HT1080 (cell line): ENCODE results near the gene SDK1. TPM values are rescaled to one million over a fixed set of nuclear protein-coding genes. Genes with fewer than 3 reads are reported as not detected.

Experiments
- DNase-seq: peaks from one replicate; pipeline ENCODE4 v3.0.0-alpha.2; 2015; ENCODE audit warnings: low read depth
- total RNA-seq: library from RNA; depleted of rRNA; stranded (reverse); fragments of >200 nt; shearing (Covaris generic); gene quantifications from 2 replicates; pipeline ENCODE4 v1.2.3, GENCODE V29; 2014

The SDK1 gene
- total RNA-seq, 1 experiment from 2014 or later, result 1.2 TPM

DNA sequence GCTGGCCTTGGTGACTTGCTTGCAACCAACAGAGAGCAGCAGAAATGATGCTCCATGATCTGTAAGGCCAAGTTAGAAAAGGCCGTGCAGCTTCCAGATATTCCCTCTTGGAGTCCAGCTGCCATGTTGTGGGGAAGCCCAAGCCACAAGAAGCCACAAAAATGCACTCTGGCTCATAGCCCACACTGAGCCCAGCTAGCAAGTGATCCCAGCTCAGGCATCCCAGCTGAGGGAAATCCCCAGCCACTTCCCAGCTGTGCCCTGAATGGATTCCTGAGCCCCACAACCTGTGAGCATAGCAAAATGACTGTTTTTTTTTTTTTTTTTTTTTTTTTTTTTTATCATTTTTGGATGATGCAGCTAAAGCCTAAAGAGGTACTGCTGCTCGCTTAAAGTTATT, 11.1 kb upstream of the SDK1 start:
- peak; percentile 46 for DNase-seq

DNA sequence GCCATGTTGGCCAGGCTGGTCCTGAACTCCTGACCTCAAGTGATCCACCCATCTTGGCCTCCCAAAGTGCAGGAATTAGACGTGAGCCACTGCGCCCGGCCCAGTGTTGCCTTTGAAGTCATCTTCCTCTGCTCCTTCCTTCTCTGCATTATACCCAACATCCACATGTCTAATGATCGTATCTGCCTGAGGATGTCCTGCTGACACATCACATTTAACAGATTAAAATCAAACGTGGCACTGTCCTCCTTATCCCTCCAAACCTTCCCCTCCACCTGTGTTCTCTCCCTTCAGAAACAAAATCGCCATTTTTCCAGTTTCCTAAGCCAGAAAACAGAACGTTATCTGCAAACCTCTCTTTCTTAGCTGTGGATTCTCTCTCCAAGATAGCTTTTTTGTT, 8.4 kb upstream of the SDK1 start:
- DNase-seq, result no peak

DNA sequence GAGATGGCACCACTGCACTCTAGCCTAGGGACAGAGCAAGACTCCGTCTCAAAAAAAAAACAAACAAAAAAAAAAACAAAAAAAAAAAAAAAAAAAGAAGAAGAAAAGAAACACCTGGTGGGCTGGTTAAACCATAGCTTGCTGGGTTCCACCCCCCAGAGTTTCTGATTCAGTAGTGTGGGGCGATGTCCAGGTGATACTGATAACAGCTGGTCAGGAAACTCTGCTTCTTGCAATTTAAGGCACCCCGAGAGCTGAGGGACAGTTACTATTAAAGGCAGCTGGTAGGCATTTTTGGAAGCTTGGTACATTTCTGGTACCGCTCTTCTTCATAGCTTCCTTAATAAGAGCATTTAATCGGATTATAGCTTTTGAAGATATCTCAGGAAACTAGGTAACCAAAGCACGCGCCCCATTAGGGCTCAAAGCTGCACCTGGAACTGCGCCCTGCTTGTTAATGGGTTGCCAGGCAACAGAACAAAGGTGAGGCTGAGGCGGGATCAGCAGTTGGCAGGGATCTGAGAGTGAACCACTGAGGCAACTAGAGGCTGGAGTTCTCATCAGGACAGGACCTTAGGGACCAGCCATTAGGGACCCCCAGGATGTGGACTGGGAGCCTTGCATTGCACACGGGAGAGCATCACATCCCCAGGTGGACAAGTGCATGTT, 6.5 kb upstream of the SDK1 start:
- DNase-seq, result no peak

DNA sequence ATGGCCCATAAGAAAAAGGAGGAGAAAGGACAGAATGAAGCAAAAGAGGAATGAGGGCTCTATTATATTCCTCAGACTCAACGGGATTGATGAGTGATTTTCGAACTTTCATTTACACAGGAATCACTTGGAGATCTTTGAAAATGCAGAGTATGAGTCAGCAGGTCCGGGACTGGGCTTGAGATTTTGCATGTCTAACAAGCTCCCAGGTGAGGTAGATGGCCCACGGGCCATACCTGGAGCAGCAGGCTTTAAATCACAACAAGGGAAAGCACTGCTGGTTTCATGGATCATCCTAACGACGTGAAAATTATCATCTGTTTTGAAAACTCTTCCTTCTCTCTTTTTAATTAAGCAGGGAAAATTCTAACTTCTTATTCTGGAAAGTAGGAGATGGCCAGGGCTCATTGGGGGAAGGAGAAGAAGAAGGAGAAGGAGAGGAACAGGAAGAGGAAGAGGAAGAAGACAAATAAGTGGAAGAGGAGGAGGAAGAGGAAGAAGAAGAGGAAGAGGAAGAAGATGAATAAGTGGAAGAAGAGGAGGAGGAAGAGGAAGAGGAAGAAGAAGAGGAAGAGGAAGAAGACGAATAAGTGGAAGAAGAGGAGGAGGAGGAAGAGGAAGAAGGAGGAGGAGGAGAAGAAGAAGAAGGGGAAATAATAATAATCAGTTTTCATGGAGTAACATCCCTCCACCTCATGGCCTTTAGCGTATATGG, 3.8 kb upstream of the SDK1 start:
- DNase-seq, result no peak

DNA sequence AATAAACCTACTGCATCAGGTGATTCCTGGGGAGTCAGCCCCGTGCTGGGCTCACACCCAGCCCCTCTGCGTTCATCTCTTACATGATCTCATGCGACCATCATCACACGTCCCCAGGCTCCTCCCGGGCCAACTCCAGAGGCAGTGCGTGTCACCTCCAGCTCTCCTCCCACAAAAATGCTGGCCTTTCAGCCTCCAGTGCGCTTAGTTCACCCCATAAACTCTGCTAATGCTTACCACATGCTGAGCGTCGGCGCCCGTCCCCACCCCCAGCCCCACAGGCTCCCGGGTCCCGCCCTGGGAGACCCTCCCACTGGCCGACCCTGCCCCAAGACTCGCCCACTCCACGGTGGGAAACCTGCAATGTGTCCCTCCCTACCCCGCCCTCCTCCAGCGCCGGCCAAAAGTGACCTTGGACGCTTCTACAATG, 816 bp upstream of the SDK1 start:
- DNase-seq, result no peak

DNA sequence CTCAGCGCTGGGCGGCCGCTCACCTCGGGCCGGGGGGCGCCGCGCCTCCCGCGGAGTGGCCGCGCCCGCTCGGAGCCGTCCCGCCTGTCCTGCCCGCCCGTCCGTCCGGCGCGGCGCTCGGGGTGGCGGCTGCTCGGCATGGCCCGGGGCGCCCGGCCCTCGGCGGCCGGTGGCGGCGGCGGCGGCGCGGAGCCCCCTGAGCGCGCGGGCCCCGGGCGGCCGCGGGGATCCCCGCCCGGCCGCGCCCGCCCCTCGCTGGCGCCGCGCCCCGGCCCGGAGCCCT, 338 bp downstream of the SDK1 start:
- DNase-seq, result no peak

DNA sequence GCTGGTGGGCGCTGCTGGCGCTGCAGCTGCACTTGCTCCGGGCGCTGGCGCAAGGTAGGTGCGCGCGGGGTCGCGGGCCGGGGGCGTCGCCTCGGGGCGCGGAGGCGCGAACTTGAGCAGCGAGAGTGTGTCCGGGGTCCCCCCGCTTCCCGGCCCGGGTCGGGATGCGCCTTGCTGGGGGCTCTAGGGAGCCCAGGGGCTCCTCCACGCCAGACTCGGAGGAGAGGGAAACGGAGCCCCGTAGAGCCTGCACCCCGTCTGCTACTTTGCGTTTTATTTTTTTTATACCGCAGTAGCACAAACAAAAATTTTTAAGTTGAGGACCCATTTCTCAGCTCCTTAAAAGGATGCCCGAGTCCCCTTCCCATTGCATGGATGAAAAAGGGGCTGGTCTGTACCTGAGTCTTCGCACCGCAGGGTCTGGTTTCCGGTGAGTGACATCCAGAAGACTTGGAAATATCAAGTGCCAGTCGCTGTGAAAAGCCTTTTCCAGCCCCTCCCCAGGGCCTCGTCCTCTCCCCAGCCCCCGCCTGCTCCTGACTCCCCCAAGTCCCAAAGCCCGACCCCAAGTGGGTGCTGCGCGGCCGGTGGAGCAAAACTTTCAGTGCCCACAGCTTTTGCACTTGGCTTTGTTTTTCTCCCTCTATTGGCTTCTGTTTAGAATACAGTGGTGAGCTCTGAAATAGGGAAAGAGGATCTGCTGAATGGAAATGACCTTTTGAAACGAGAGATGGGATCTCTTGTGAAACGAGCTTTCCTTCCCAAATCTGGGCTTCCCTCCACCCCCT, 973 bp downstream of the SDK1 start:
- DNase-seq, result no peak

DNA sequence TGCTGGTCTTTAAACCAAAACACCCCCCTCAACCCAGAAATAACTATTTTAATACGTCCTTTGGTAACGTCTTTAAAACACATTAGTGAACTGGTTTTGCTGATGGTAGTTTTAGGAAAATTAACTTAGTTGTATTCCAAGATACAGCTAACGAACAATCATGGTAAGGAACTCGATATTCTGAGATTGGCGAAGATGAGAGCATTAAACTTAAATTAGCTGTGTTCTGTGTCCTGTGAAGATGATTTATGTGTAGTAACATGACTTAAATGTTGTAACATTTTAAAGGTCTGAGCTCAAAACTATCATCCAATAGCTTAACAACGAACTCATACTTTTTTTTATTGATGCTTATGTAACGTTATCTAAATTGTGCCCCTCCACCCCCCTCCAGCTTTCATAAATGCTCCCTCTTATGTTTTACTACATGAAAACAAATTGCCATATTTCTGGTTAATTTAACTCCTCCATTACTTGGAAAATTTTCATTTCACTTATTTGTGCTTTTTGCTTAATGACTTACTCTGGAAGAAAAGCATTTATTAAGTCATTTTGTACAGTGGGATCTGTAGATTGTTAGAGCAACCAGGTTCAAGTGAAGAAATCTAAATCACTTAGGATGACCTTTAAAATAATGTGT, 1.7 kb downstream of the SDK1 start:
- no peak for DNase-seq

DNA sequence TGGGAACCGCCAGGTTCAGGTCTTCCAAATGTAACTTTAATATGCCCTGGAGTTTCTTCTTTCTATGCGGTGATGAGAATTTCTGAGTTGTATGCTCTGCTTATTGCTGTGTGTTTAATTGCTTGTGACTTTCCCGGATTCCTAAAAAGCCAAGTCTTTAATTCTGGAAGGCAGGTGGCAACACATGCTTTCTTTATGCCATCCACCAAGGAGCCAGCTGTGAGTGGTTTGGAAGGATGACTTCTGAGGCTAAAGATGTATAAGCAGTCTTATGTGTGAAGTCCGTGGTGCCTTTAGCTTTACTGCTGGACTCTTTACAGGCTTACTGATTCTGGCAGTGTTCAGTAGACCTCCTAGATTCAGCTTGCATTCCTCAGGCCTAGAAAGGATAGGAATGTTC, 3.1 kb downstream of the SDK1 start:
- no peak for DNase-seq

DNA sequence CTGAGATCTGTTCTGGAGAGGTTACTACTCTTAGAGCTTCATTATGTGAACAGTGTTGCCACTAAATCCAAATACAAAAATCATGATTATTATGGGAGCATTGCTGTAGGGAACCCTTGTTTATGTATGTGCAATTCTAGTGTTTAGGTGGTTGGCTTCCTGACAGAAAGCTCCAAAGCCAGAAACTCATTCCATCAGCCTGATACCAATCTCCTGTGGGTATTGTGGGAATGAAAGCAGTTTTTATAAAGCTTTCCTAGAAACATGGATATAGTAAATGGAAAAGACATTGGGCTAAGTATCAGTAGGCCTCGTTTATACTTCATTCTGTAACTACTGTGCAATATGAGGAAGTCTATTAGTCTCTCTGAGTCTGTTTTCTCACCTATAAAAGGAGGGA, 6.4 kb downstream of the SDK1 start:
- DNase-seq, result no peak

DNA sequence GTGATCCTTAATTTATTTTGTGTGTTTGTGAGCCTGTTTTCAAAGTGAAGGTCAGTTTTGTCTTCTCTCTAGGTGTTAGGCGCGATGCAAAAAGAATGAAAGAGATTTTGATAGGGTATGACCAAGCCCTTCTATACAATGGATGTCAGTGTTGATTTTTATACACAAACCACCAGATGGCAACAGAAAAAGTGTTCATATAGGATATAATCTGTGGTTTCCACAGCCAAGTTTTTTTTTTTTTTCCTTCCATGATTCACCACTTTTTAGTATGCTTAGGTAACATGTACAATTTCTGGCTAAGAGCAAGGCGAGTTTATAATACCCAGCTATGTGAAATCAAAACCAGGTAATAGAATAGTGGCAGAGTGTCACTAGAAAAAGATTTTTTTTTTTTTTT, 8.1 kb downstream of the SDK1 start:
- peak; percentile 62 for DNase-seq

DNA sequence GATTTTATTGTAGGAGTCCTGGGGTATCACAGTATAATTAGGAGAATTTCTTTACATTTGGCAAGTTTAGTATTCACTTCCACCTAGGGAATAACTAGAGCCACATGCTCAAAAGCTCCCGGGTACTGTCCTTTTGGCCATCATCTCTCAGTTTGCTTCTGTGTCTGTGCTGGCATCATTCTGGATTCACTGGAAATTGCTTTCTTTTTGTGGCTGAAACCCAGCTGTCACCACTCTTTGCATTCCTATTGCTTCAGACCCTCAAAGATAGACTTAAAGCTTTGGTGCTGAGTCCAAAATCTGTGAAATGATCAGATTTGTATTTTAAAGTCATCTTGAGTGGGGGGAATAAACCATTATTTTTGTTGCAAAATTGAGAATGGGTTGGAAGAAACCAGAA, 8.9 kb downstream of the SDK1 start:
- no peak for DNase-seq

DNA sequence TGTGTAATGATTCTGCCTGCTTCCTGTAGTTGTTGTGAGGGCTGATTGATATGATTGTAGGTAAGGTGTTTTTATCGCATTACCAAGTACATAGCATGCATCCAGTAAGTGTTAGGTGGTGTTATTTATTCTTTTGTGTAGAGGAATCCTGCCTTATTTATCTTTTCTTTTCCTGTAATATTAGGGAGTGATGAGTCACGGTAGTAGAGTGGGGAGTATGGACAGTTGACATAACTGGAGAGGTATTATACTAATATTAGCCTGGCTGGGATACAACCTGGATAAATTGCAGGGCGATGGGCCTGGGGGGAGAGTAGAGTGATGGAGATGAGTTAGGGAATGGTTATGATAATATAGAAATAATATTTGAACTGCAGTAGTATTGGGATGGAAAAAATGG, 9.8 kb downstream of the SDK1 start:
- no peak for DNase-seq

DNA sequence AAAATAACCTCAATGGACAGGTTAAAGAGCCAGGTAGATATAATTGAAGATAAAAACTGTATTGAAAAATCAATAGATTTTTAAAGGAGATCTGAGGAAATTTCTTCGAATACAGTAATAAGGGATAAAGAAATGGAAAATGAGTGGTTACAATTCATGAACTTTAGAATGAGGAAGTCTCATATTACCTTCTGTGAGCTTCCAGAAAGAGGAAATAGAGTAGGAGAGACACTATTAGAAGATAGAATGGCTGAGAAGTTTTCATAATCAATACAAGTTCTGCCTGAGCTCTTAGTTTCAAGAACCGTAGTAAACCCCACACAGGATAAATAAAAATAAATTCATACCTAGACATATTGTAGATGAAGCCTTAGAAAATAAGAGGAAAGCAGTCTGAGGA, 11.5 kb downstream of the SDK1 start:
- no peak for DNase-seq

DNA sequence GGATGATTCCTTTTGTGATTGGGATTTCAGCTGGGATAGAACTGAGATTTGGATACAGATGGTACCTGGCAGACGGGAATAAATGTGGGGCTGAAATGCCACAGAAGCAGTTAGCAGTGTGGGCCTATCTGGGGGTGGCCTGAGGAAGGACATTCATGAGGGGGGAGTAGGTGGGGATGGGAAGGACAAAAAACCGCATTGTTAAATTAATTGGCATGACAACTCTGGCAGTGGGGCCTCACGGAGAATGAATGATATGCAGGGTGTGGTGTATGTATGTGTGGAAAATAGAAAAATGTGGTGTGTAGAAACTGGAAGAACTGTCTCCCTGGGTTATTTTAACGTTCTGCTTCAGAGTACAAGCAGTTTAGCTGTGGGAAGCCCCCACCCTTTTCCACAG, 17.8 kb downstream of the SDK1 start:
- DNase-seq, result no peak

DNA sequence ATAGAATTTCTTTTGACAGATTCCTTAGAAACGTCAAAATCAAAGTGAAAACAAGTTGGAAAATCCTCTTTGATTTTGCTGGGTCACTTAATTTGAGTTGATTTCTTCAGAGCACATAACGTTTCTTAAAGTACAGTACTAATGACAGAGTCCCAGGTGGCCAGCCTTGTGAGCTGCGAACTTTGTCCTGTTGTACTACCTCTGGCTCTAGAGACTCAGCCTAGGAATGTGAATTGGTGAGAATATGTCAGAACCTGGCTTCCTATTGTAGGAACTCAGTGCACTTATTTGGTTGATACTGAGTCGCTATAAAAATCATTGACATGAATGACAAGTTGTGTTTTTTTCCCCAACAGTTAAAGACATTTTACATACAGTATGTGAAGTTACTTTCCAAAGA, 20.2 kb downstream of the SDK1 start:
- DNase-seq, result no peak

DNA sequence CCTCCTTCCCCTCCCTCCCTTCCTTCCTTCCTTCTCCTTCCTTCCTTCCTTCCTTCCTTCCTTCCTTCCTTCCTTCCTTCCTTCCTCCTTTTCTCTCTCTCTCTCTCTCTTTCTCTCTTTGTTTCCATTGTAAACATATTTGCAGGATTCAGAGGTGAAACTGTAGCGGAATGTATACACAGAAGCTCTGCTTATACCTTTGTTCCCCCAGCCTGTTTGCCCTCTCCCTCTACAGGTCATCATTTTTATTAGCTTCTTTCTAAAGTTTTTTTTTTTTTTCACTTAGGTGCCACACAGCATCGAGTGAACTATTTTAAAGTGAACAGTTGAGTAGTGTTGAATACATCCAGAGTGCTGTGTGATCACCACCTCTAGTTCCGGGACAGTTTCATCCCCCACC, 20.7 kb downstream of the SDK1 start:
- DNase-seq, result no peak

DNA sequence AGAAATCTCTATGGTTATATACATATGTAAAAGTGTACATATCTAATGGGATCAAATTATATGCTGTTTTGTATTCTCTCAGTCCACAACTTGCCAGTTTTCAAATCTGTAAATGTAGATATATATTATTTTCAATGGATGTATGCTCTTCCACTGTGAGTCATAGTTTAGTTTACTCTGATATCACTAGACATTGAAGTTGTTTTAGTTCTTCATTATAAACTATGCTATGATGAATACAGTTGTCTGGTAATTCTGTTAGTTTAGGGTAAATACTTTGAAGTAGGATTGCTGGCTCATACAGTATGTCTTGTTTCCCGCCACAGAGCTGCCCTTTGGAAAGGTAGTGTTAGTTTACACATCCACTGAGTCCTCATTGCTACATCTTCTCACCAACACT, 25.2 kb downstream of the SDK1 start:
- no peak for DNase-seq

DNA sequence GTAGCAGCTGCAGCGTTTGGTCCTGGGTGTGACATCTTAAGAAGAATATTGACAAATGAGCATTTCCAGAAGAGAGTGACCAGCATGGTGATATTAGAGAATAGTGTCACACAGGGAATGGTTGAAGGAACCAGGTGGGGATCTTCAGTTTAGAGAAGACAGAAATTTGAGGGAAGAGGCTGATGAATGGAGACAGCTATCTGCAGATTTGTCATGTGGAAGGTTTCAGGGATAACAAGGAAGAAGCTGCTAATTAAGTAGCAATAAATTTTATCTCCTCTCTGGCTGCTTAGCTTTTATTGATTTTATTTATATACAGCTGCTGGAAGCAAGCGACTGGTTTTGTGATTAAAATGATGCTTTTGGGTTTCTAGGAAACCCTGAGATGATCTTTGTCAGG, 26.0 kb downstream of the SDK1 start:
- no peak for DNase-seq

DNA sequence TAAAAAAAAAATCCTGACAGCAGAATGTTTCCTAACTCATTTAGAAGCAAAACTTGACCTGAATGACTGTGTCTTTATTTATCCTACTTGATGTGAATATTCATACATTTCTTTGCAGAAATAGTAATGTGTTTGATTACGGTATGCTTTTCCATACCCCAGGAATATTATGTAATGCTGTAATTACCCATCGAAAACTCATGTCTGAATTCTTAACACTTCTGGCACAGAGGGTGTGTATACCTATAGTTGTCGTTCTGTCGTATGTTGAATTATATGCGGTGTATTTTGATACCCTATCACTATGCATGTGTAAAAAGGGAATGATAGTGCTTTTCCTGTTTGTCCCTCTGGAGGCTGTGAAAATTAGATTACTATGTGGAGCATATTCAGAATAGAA, 26.6 kb downstream of the SDK1 start:
- DNase-seq, result no peak

DNA sequence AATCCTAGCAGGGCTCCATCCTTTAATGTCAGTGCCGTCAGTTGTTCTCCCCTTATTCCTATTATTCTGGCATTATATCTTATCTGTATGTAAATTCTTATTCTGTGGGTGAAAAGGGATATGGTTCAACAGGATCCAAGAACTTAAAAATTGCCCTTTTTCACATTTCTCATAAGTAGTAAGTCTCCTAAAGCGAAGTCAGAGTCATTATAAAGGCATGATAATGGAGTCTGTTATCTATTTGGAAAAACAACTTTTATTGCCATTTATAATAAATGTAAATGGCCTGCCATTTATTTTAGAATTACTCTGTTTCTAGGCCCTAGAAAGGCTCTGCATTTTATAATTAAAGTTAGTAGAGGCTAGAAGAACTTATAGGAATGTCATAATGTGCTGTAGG, 31.3 kb downstream of the SDK1 start:
- no peak for DNase-seq

DNA sequence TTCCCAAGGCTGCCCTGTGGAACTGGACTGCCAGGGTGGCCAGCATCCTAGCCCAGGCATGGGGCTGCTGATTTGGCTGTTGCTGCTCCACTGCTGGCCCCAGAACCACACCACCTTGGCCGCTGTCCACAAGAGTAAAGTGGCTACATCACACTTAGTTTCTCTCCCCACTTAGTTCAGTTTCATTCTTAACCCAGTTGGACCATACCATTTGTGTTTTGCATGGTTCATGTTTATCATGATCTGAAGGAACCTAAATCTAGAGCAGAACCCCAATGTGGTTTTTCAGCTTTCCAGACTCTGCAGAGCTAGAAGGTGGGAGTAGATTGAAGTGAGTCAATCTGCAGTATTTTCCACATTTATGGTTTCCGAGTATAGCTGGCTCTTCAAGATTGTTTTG, 32.8 kb downstream of the SDK1 start:
- DNase-seq, result no peak
